NK-92 (cell line): ENCODE results near the gene NAPSA.
"Not testable (repeated sequence)": the region's sequence is repeated elsewhere in the genome, so short reads cannot be mapped to it uniquely, and the experiment has no call there.

Source experiments
- DNase-seq: peaks from one replicate; lab custom pipeline; 2025; ENCODE audit not compliant: unreplicated experiment; lab: John Stamatoyannopoulos, UW

Gene NAPSA

DNA sequence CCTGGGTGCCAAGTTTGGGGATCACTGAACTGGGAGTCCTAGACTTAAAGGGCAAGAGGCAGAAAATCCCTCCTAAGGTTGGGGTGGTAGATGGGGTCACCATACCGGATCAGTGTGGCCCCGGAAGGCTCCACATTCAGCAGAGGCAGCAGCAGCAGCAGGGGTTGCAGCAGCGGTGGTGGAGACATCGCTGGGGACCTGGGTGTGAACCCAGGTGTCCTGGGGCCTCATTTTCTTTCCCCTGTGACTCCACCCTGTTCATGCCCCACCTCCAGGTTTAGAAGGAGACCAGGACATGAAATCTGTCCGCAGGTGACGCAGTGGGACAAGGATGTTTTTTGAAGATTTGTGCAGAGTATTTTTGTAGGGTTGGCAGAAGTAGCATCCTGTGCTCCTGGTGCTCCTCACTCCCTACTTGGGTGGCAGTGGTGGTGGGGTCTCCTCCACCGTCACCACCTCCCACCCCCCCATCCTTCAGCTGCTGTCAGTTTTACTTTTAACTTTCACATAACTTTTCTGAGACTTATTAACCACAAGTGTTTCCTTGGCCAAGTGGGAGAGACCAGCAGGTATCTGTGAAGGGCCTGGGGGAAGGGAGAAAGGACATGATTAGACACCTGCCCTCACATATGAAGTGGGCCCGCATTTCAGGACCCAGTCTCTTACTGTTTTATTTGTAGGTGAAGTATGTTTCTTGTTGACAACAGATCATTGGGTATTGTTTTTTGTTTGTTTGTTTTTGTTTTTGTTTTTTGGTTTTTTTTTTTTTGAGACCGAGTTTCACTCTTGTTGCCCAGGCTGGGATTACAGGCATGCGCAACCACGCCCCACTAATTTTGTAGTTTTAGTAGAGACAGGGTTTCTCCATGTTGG, at the start of gene NAPSA:
TSS of gene NAPSA (minus strand) at position 206 of the 873 bp plus-strand sequence. CDS start at position 188, 18 bp downstream.
- DNase-seq, result no peak

DNA sequence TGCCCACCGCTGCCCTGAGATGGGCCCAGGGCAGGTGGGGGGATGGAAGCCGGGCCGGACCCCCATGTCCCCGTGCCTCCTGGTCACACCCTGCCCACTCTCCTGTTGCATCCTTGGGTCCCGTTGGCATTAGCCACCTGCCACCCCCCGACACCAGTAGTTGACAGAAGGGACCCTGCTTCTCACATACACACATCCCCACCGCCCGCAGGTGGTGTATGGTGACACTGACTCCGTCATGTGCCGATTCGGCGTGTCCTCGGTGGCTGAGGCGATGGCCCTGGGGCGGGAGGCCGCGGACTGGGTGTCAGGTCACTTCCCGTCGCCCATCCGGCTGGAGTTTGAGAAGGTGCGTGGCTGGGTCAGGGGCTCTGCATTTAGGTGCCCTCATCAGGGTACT, 48.1 kb upstream of the NAPSA start:
- no peak for DNase-seq

DNA sequence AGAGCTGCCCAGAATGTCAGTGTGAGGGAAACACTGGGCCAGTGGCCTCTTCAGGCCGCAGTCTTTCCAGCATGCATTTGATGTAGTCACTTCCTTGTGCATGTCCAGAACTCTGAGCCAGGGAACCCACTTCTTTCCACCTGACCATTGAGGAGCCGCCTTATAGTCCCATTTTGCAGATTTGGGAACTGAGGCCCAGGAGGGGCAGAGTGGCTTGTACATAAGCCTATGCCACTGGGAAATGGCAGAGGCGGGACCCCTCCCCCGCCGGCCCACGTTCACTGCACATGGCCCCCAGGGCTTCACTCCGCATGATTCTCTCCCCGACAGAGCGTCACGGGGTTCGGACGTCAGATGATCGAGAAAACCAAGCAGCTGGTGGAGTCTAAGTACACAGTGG, 47.7 kb upstream of the NAPSA start:
- DNase-seq, result no peak

DNA sequence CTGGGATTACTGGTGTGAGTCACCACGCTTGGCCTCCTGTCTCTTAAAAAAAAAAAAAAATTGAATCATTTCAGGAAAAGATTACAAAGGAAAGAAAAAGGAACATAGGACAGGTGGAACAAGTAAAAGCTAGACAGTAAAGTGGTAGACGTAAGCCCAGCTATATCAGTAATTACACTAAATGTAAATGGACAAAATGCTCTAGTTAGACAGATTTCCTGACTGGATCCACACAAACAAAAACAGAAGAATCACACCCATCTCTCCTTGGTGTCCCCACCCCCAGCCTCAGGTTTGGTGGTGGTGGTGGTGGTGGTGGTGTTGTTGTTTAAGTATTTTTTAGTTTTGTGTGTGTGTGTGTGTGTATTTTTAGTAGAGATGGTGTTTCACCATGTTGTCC, 47.0 kb upstream of the NAPSA start:
- DNase-seq, result no peak

DNA sequence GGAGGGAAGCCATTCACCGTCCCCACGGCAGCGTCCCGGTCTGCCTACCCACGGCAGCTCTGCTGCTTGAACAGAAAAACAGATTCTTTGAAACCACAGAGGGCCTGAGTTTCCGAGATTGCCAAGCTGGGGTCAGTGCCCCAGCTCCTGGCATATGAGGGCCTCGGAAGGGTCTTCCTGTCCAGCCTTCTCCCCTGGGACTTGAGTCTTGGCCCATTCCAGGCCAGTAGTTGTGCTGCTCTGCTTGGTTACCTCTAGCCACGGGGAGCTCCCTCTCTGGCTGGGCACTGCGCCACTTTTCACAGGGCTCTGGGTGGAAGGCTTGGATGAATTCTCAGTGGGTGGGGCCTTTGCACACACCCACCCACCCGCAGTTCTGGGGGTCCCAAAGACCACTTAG, 44.7 kb upstream of the NAPSA start:
- DNase-seq, result no peak

DNA sequence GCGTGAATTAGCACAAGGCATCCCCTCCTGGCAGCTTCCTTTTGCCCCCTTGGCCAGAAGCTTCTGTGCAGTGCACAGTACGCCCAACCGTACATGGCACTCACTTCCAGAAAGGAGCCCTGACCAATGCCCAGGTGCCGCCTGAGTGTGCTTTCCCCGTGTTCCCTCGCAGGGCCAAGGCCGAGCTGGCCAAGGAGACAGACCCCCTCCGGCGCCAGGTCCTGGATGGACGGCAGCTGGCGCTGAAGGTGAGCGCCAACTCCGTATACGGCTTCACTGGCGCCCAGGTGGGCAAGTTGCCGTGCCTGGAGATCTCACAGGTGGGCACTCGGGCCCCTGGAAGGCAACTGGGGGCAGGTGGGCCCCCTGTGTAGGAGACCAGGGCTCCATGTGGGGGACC, 43.9 kb upstream of the NAPSA start:
- DNase-seq, result no peak

DNA sequence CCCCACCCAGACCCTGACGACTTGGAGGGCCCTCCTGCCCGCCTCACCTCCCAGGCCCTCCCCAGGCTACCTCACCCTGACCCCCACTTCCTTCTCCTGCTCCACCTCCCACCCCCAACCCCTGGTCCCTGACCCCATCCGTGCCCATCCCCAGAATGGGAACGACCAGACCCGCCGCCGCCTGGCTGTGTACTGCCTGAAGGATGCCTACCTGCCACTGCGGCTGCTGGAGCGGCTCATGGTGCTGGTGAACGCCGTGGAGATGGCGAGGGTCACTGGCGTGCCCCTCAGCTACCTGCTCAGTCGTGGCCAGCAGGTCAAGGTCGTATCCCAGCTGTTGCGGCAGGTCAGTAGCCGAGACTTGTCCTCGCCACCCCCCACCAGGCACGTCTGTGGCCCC, 41.4 kb upstream of the NAPSA start:
- no peak for DNase-seq

DNA sequence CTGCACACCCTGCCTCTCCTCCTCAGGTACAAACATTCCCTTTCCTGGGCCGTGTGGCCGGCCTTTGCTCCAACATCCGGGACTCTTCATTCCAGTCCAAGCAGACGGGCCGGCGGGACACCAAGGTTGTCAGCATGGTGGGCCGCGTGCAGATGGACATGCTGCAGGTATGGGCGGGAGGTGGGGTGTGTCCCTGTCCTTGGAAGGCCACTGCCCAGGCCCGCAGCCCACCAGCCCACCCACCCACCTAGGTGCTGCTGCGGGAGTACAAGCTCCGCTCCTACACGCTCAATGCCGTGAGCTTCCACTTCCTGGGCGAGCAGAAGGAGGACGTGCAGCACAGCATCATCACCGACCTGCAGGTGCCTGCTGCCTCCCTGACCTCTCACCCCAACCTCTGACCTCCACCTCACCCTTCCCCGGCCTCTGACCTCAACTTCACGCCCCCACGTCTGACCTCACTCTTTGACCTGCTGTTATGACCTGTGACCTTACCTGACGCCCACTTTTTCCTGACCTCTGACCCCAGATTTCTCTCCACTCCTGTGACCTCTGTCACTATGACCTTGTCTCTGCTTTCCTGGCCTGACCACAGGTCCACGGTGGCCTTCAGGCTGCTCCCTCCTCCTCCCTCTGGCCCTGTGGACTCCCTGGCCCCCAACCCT, 40.8 kb upstream of the NAPSA start:
- no peak for DNase-seq

DNA sequence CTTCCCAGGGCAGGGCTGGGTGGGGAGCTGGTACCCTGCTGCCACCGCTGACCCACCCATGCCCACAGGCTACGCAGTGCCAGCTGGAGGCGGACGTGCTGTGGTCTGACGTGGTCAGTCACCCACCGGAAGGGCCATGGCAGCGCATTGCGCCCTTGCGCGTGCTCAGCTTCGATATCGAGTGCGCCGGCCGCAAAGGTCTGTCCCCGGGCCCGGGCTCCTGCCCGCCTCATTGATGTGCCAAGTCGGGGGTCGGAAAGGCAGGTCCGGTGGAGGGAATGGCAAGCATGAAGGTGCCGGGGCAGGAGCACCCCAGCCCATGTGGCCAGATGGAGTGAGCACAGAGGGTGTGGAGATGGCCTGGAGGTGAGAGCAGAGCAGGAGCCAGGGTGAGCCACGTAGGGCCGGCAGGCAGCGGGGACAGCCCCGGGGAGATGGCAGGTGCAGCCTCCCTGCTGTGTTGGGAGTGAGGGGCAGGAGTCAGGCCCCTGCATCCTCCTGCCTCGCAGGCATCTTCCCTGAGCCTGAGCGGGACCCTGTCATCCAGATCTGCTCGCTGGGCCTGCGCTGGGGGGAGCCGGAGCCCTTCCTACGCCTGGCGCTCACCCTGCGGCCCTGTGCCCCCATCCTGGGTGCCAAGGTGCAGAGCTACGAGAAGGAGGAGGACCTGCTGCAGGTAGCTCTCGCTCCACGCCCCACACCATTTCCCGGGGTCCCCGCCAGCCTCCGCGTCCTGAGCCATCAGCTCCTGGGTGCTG, 37.3 kb upstream of the NAPSA start:
- DNase-seq, result no peak

DNA sequence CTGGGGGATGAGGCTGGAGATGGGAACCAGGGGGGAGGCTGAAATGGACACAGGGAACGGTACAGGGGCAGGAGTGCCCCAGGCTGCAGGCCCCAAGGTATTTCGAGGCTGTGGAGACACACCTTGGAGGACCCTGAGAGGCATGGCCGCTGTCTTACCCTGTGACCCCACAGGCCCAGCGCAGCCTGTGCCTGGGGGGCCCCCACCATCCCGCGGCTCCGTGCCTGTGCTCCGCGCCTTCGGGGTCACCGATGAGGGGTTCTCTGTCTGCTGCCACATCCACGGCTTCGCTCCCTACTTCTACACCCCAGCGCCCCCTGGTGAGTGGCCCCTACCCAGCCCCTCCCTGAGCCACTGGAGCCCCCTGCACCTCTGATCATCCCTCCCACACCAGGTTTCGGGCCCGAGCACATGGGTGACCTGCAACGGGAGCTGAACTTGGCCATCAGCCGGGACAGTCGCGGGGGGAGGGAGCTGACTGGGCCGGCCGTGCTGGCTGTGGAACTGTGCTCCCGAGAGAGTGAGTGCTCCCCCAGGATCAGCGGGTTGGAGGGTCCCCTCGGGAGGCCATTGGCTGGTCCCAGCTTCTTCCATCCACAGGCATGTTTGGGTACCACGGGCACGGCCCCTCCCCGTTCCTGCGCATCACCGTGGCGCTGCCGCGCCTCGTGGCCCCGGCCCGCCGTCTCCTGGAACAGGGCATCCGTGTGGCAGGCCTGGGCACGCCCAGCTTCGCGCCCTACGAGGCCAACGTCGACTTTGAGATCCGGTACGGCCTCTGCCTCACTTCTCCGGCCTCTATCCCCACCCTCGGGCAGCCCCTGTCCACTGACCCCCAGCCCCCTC, 36.4 kb upstream of the NAPSA start:
- no peak for DNase-seq

DNA sequence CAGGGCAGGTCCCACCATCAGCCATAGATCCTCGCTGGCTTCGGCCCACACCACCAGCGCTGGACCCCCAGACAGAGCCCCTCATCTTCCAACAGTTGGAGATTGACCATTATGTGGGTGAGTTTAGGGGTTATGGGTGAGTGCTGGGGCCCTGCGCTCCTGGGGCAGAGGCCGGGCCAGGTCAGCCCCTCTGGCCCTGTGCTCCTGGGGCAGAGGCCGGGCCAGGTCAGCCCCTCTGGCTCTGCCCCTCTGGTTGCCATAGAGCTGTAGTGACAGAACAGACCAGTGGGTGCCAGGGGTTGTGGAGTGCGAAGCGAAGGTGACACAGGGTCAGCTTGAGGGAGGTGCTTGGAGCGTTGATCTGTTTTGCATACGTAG, 33.9 kb upstream of the NAPSA start:
- DNase-seq, result no peak

DNA sequence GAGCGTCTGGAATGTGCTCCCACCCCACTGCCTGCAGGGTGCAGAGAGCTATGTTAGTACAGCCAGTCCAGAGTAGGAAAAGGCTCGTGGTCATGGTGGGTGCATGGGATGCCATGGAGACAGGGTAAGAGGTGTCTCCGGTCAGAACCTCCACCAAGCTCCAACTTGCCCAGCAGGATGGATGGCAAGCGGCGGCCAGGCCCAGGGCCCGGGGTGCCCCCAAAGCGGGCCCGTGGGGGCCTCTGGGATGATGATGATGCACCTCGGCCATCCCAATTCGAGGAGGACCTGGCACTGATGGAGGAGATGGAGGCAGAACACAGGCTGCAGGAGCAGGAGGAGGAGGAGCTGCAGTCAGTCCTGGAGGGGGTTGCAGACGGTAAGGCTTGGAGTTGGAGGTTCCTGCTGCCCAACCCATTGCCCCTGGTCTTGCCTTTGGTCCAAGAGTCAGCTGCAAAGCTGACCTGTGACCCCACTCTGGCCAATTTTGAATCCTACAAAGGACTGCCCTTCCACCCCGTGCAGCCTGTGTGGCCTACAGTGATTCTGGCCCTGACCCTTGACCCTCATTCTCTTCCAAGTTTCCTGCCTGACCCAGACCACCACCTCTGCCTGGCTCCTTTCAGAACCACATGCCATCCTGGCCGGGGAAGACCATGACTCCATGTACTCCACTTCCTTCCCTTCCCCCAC, 33.4 kb upstream of the NAPSA start:
- no peak for DNase-seq

DNA sequence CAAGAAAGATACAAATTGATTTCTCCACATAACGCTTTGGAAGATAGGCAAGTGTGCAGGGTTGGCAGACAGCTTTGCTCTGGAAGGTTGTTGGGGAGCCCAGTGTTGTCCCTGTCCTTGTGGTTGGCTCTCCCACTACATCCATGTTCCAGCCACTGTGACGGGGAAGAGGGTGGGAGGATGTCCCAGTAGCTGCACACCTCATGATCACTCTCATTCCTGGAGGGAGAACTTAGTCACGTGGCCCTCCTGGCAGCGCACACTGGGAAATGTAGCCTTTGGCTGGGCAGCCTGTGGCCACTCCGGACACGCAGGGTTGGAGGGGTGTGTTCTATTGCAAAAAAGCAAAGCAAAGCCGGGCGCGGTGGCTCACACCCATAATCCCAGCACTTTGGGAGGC, 28.6 kb upstream of the NAPSA start:
- no peak for DNase-seq

DNA sequence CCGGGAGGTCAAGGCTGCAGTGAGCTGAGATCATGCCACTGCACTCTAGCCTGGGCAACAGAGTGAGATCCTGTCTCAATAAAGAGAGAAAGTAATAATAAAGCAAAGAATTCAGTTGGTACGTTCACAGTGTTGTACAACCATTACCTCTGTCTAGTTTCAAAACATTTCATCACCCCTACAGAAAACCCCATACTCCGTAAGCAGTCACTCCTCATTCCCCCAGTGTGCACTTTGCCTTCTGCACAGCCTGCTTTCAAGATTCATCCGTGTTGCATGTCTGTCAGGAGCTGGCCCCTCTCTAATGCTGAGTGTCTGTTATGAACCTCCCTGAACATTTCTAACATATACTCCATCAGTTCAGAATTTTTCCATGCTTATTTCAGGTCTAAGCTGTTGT, 28.1 kb upstream of the NAPSA start:
- no peak for DNase-seq

DNA sequence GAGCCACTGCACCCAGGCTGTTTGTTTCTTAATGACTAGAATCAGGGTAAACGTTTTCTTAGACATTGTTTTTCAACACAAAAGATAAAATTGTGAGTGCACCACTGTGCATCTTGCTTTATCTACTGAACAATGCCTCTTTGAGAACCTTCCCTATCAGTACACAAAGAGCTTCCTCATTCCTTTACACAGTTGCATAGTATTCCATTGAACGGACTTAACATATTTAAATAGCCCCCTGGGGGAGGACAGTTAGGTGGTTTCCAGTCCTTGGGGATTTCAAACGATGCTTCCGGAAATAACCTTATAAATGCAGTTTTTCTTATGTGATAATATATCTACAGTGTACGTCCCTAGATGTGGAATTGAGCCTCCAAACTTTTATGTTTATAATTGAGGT, 27.3 kb upstream of the NAPSA start:
- no peak for DNase-seq

DNA sequence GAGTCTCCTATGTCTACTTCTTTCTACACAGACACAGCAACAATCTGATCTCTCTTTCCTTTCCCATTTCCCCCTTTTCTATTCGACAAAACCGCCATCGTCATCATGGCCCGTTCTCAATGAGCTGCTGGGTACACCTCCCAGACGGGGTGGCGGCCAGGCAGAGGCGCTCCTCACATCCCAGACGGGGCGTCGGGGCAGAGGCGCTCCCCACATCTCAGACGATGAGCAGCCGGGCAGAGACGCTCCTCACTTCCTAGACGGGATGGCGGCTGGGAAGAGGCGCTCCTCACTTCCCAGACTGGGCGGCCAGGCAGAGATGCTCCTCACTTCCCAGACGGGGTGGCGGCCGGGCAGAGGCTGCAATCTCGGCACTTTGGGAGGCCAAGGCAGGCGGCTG, 25.5 kb upstream of the NAPSA start:
- not testable (repeated sequence) for DNase-seq

DNA sequence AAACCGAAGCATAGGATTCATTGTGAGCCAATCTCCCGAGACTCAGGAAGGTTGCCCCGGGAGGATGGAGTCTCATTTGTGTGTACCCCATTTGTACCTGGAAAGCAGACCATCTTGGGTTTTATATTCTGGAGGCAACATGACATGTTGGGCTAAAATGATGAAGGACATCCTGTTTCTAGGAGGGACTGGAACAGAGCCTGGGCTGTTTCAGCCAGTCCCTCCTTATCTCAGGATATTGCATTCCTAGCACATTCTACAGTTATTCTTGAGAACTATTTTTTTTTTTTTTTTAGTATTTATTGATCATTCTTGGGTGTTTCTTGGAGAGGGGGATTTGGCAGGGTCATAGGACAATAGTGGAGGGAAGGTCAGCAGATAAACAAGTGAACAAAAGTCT, 24.9 kb upstream of the NAPSA start:
- DNase-seq, result not testable (repeated sequence)

DNA sequence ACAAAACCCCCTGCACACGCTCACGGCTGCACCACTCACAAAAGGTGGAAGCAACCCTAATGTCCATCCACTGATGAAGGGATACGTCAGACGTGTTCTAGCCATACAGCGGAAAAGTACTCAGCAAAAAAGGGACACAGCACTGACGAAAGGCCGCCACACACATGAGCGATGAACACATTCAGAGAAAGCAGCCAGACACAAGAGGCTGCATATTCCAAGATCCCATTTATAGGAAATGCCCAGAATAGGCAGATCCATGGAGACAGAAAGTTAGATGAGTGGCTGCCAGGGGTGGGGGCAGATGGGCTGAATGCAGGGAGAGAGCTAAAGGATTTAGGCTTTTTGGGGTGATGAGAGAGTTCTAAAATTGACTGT, 22.4 kb upstream of the NAPSA start:
- DNase-seq, result no peak

DNA sequence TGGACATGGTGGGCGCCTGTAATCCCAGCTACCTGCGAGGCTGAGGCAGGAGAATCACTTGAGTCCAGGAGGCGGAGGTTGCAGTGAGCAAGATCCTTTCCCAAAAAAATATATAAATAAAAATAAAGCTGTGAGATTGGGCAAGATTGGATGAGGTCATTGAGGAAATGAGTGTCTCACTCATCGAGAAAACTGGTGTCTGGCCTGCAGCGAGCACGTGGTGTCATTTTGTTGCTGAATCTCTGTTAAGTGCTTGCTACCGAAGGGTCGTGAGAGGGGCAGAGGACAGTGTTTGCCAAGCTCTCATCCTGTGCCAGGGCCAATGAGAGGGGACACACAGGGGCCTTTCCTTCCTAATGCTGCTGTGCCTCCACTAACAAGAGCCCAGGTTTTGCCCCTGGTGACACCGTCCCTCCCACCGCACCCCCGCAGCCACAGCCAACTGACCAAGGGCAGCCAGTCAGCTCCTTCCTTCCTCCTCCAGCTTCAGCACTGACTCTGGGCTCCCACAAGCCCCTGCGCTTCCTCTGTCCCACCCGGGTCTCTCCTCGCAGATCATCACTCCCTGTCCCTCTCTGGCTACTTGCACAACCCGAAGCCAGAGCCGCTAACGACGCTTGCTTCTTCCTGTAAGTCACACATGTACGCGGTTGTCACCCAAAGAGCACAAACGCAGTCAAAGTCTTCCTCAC, 21.9 kb upstream of the NAPSA start:
- no peak for DNase-seq
